Activated naive CD4-positive, alpha-beta T cell treated with anti-CD3 and anti-CD28 coated beads, Interleukin-2, amount 50 U/mL, for 72 hours (primary cell): ENCODE measurements around the gene PRPF18. TPM values are rescaled to one million over a fixed set of nuclear protein-coding genes. Genes with fewer than 3 reads are reported as not detected.

Source experiments
- ATAC-seq, 2 donors: fragments of 150-1000 bp; cut with Tn5 transposase; 2 replicates each; pipeline ENCODE4 v1.10.0; 2021; ENCODE audit warnings: mild to moderate bottlenecking in 2 of 2, moderate library complexity in 2 of 2
- DNase-seq, 2 donors: peaks; one replicate each; pipeline ENCODE4 v3.0.0; 2021 to 2022; ENCODE audit warnings: low spot score in 2 of 2
- H3K27ac Mint-ChIP-seq, 2 donors: one replicate each; pipeline ENCODE4 v1.8.0; 2022; ENCODE audit warnings: mild to moderate bottlenecking in 2 of 2, mixed read lengths in 2 of 2
- H3K36me3 Mint-ChIP-seq, 2 donors: one replicate each; pipeline ENCODE4 v1.8.0; 2022; ENCODE audit warnings: mixed read lengths in 2 of 2
- H3K9me3 Mint-ChIP-seq, 2 donors: one replicate each; pipeline ENCODE4 v1.8.0; 2022; ENCODE audit warnings: mixed read lengths in 2 of 2
- total RNA-seq, 2 donors: library from RNA; stranded (reverse); gene quantifications; one replicate each; pipeline ENCODE4 v1.2.3, GENCODE V29; 2022

PRPF18 gene
- total RNA-seq, 2 donors from 2014 or later, result 19.9 to 31.2 TPM

DNA sequence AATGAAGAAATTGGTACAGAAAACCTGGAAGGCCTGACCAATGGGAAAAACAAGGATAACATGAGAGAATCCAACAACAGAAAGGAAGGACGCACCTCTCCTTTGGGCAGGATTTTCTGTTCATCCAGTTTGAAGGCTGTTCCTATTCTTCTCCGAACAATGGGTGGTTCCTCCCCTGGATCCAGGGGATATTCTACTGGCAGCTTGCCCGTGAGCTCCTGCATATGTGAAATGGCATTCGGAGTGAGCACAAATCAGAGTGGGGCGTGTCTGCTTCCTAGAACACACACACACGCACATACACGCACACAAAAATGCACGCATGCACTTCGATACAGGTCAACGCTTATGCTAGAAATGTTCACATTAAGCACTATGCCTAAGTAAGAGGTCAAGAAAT is 83.5 kb downstream of the PRPF18 start:
- Mint-ChIP-seq H3K9me3 (no peaks in the 10 kb centered on the region), H3K36me3 (no peaks in the 10 kb centered on the region), H3K27ac (no peak overlapping the region)
- DNase-seq, result peak in 1 of 2 donors; percentile 6
- ATAC-seq, result no peak

DNA sequence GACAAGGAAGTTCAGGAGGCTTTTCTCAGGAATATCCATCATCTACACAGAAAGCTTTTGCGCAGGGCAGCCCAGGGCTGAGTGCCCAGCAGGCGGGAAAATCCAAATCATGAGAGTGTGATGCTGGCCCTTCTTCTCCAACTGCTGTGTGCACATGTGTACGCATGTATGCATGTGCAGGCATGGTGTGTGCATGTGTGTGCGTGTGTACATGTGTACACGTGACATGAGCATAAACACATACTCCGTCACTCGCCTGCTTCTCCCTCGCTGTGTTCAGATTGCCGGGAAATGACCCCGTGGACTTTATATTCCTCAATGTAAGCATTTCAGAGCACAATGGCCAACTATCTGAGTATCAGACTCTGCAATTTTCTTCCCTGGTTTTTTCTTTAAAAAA is 85.1 kb downstream of the PRPF18 start:
- ATAC-seq (no peak), DNase-seq (no peak)
- H3K27ac Mint-ChIP-seq, result no peak overlapping the region
- H3K9me3 Mint-ChIP-seq, result no peaks in the 10 kb centered on the region
- H3K36me3 Mint-ChIP-seq, result no peaks in the 10 kb centered on the region

DNA sequence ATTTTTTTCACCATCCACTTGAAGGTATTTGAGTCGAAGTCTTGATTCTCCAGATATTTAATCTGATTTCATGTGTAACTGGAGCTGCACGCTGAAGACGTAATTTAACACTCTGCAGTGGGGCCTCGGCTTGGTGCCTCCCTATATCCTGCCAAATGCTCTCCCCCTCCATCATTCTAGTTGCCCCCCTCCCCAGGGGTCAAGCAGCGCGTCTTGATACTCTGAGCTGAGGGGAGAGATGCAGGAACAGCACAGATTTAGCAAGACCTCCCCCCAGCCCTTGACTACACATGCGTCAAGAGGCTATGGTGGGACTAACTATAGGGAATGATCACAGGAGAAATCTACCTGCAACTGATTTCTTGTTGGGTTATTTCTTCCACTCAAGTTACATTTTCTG is 85.8 kb downstream of the PRPF18 start:
- peak overlapping the region in 1 of 2 donors; percentile 36 for H3K27ac Mint-ChIP-seq
- no peak for ATAC-seq
- DNase-seq, result no peak
- H3K9me3 Mint-ChIP-seq, result no peaks in the 10 kb centered on the region
- no peaks in the 10 kb centered on the region for H3K36me3 Mint-ChIP-seq

DNA sequence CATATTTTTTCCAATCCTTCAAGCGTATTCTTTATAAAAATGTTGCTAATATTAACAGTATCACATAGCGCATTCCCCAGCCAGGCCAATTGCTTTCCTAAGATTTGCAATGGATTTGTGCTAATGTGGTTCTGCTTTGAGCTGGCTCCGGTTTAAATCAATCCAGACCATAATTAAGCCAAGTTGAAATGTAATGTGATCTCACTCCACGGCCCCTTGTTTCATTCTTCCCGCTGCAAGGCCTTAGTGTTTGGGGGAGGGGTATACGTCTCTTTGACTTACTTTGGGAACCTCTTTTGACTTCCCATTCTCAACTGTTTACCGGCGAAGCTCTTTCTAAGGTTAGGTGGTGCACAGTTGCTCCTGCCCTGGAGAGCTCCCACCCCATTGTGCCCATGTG is 86.4 kb downstream of the PRPF18 start:
- Mint-ChIP-seq H3K27ac (no peak overlapping the region), H3K36me3 (no peaks in the 10 kb centered on the region), H3K9me3 (no peaks in the 10 kb centered on the region)
- DNase-seq, result no peak
- ATAC-seq, result no peak

DNA sequence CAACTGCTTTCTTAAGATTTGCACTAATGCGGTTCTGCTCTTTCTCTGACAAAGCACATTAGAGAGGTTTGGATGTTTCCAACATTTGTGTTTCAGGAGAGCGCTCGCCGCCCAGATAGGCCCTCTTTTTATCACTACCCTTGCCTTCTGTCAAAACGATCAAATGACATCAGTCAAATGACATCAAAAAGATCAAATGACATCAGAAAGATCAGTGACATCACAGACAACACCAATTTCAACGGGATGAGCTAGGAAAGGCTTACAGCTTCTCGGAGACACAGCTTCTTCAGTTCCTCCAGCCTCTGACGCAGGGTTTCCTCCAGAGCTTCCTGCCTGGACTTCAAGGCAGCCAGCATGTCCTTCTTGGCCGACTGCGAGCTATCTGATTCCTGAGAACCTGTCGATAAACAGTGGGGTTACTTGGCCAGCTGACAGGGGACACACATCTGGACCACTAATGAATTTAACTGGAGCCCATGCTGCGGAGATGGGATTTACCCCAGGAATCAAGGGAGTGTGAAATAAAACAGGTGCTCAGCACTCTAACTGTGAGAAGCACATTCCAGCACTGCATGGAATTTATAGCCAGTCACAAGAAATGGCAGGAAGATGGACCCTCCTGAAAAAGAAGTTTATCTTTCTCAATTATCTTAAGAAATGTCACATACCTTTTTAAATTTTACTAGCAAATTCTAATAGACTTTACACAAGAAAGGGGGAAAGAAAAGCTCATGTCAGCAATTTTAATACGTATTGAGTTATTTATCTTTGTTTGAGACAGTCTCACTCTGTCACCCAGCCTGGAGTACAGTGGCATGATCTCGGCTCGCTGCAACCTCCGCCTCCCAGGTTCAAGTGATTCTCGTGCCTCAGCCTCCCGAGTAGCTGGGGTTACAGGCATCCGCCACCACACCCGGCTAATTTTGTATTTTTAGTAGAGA is 88.2 kb downstream of the PRPF18 start:
- Mint-ChIP-seq H3K27ac (no peak overlapping the region), H3K36me3 (no peaks in the 10 kb centered on the region), H3K9me3 (no peaks in the 10 kb centered on the region)
- DNase-seq (no peak), ATAC-seq (no peak)

DNA sequence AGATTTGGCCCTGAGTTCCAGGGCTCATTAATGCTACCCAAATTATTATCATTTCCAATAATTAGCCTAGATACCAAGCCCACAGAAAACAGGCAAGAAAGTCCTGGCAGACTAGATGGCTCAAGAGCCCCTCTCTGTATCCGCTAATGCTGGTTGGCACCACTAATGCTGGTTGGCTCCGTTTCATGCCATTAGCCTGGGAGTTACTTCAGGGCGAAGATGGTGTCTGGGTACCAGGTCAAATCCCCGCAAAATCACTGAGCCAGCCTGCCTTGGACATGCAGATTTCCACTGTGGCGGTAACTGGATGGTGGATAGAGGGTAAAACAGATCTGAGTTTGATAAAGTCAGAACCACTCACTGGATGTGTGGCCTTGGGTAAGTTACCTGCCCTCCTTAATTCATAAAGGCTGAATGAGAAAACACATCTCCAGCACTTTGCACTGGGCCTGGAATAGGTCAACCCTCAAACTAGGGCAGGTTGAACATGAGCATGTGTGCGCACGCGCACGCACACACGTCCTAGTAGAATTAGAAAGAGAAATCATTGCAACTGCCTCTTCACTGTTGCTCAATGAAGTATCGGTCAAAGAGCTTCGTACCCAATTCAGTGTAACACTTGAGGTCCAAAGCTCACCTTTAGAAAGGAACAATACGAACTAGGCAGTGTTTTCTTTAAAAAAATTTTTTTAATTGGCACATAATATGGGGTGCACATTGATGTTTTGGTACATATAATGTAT is 91.5 kb downstream of the PRPF18 start:
- Mint-ChIP-seq H3K9me3 (no peaks in the 10 kb centered on the region), H3K27ac (no peak overlapping the region), H3K36me3 (no peaks in the 10 kb centered on the region)
- no peak for DNase-seq
- ATAC-seq, result no peak

Other genes with a start within 250 kb of the PRPF18 start
- gene SEPHS1, start 238.7 kb upstream of the PRPF18 start, total RNA-seq, result 10 to 100 TPM; 60.3 to 67.9 TPM
- gene BEND7, start 58.0 kb upstream of the PRPF18 start, total RNA-seq, result not detected